HG03280 (cell line): ENCODE measurements around the gene AGTPBP1.

Source experiments
- ATAC-seq: cut with Tn5 transposase; IDR thresholded peaks from one replicate; pipeline ENCODE4 v1.9.1; 2021; ENCODE audit warnings: mild to moderate bottlenecking, moderate library complexity; ENCODE audit not compliant: unreplicated experiment

Gene AGTPBP1

GRCh38 chr9:85543196-85543595, 198.6 kb downstream of the AGTPBP1 start:
- ATAC-seq = no peak

- no peak for ATAC-seq
These were observed 199.9 kb downstream of the AGTPBP1 start for GRCh38 chr9:85541876-85542275.

- no peak for ATAC-seq
These were observed 205.2 kb downstream of the AGTPBP1 start for GRCh38 chr9:85536514-85536913.

- no peak for ATAC-seq
These were observed 205.7 kb downstream of the AGTPBP1 start for GRCh38 chr9:85536076-85536475.

GRCh38 chr9:85534340-85534739, 207.4 kb downstream of the AGTPBP1 start:
- no peak for ATAC-seq

- no peak for ATAC-seq
These were observed 208.2 kb downstream of the AGTPBP1 start for GRCh38 chr9:85533538-85533937.

- no peak for ATAC-seq
These were observed 211.0 kb downstream of the AGTPBP1 start for GRCh38 chr9:85530721-85531120.

- ATAC-seq = no peak
These were observed 213.1 kb downstream of the AGTPBP1 start for GRCh38 chr9:85528607-85529006.

- no peak for ATAC-seq
These were observed 213.6 kb downstream of the AGTPBP1 start for GRCh38 chr9:85528142-85528541.

- ATAC-seq = no peak
These were observed 214.3 kb downstream of the AGTPBP1 start for GRCh38 chr9:85527331-85528020.

GRCh38 chr9:85524531-85524930, 217.2 kb downstream of the AGTPBP1 start:
- no peak for ATAC-seq

GRCh38 chr9:85523202-85523601, 218.6 kb downstream of the AGTPBP1 start:
- ATAC-seq = no peak

GRCh38 chr9:85522459-85523092, 219.2 kb downstream of the AGTPBP1 start:
- no peak for ATAC-seq

- no peak for ATAC-seq
These were observed 220.2 kb downstream of the AGTPBP1 start for GRCh38 chr9:85521371-85522197.

- no peak for ATAC-seq
These were observed 224.6 kb downstream of the AGTPBP1 start for GRCh38 chr9:85516976-85517637.

GRCh38 chr9:85516455-85516854, 225.3 kb downstream of the AGTPBP1 start:
- no peak for ATAC-seq

GRCh38 chr9:85515021-85515420, 226.7 kb downstream of the AGTPBP1 start:
- no peak for ATAC-seq

GRCh38 chr9:85514256-85514655, 227.5 kb downstream of the AGTPBP1 start:
- no peak for ATAC-seq

- no peak for ATAC-seq
These were observed 230.0 kb downstream of the AGTPBP1 start for GRCh38 chr9:85511746-85512145.

GRCh38 chr9:85510830-85511504, 230.8 kb downstream of the AGTPBP1 start:
- no peak for ATAC-seq

- no peak for ATAC-seq
These were observed 233.1 kb downstream of the AGTPBP1 start for GRCh38 chr9:85508616-85509015.
